GM18870 (cell line): ENCODE data around the gene CHD9NB.
A peak's percentile ranks its signal among the peaks of the same experiment; 100 is the strongest.
"Not testable (repeated sequence)": the region's sequence is repeated elsewhere in the genome, so short reads cannot be mapped to it uniquely, and the experiment has no call there.

Source experiments
- ATAC-seq: cut with Tn5 transposase; IDR thresholded peaks from one replicate; pipeline ENCODE4 v1.9.1; 2021; ENCODE audit warnings: moderate library complexity; ENCODE audit not compliant: unreplicated experiment

The CHD9NB gene

DNA sequence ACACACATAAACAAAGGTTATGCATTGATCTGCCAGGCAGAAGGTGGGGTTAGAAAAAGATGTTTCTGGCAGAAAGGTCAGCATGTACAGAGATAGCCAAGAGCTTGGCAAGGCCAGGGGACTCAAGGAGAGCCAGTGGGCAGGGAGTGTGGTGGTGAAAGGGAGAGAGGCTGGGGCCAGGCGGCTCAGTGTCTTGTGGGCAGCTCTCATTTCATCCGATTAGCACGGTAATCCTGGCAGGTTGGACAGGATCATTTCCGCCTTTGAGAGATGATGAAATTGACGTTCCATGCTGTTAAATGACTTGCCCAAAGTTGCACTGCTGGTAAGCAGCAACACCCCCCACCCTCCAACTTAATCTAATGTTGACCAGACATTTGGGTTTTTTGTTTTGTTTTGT is 5.7 kb upstream of the CHD9NB start:
- no peak for ATAC-seq

DNA sequence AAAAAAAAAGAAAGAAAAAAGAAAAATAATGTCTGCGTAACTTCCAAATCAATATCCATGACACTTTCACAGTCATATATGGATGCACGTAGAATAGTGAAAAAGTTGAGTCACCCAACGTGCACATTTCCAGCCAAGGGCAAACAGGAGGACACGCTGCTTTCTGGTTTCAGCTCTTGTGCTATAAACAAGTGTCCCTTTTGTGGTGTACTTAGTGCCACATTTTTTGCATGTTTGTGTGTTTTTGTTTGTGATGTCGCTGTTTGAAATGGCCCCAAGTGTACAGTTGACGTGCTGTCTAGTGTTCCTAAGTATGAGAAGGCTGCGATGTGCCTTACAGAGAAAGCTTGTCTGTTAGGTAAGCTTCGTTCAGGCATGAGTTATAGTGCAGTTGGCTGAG is 5.0 kb upstream of the CHD9NB start:
- ATAC-seq, result no peak

DNA sequence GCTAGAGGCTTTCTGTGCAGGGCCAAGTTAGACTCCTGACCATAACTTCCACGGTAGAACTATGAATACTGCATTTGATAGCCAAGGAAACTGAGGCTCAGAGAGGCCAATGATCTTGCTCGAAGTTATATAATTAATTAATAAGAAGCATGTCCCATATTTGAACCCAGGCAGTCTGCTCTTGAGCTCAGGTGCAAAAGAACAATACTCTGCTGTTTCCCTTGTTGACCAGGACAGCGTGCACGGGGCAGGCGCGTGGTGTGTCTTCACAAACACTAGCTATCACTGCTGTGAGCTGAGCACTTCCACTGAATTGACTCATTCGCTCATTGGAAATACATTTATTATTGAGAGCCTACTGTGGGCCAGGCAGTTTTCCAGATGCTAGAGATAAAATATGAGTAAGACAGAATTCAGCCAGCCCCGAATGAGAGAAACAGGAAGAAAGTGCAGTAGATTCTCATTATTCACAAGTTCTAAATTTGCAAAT is 3.7 kb upstream of the CHD9NB start:
- ATAC-seq, result no peak

DNA sequence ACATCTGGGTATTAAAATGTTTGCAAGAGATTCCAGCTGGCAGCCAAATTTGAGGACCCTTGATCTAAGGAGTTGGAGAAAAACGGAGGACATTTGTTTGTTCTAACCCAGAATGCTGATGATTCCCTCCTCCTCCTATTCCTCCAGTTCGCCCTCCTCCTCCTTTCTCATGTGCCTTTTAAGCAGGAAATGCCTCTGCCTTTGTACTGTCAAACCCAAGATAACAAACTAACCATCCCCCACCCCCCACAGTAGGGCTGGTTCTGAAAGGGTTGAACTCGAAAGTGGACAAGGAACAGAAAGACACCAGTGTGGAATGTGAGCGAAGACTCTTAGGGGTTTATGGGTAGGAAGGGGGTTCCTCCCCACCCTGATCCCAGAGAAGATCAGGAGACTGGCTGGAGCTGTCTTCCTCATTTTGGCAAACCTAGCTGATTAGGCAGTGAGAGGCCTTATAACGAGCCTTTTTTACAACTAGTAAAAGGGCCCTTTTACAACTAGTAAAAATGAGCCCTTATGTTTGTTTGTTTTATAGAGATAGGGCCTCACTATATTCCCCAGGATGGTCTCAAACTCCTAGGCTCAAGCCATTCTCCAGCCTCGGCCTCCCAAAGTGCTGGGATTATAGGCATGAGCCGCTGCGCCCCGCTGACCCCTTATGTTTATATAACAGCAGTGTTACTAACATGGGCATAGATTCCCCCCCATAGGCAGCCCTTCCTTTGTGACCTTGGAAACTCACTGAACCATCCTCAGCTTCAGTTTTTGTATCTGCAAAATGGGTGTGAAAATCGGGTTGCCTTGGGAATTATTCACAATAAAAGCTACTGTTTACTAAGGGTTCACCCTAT is 3.1 kb upstream of the CHD9NB start:
- ATAC-seq, result no peak

DNA sequence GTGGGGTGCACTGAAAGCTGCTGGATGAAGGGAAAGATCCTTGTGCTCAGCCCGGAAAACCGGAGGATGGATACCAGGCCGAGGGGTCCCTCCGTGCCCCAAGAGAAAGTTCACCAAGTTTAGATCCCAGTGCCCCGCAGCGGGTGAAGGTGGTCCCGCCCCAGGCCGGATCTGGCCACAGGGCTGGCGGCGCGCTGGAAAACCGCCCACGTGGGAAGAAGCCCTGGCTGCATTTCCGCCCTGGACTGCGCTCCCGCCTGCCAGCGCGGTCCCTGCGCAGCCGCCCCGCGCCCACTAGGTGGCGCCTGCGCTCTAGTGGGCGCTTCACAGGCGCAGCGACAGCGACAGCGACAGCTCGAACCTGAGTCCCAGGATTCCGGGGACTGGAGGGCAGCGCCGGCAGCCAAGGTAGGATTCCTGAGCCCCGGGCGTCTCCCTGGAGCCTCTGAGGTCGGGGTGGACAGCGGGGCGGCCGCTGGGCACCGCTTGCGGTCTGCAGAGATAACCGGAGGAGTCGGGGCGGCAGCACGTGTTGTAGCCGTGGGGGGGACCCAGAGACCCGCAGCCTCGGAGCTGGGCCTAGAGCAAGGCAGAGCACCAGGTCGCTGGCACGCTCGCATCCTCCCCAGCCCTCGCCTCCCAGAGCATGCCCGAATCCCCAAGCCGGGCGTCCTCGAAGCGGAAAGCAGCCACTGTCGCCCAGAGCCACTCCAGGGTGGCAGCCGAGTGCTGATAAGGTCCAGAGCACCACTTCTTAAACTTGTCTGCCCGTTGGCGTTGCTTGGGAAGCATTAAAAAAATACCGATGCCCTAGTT is 2.2 kb upstream of the CHD9NB start, which contains the start of gene CHD9:
Gene CHD9 (plus strand): TSS at position 322 of the 816 bp plus-strand sequence. CDS start 101,099 bp downstream, outside the sequence.
- ATAC-seq, result peak; percentile 46

DNA sequence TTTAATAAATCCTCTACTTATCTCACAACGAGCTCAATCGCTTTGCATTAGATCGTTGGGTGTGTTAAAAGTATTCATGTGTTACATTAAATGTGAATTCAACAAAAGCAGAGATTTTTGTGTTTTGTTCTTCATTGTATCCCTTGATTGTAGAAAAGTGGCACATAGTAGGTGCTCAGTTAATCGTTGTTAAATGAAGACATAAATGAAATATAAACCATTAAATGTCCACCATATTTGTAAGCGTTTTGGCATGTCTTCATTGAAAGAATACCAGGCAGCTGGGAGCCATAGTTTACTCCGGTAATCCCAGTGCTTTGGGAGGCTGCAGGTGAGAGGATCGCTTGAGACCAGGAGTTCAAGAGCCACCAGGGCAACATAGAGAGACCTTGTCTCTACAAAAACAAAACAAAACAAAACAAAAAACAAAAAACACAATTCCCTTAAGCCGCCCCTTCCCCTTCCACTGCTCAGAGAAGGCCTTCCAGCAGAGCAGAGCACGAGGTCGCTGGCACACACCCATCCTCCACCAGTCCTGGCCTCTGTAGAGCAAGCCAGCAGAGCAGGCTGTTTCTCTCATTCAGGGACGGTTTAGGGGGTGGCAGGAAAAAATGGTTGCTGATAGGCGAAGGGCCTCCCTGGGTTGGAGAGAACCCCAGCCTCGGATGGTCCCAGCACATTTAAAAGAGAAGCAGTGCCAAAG is 1.4 kb upstream of the CHD9NB start:
- peak; percentile 24 for ATAC-seq

DNA sequence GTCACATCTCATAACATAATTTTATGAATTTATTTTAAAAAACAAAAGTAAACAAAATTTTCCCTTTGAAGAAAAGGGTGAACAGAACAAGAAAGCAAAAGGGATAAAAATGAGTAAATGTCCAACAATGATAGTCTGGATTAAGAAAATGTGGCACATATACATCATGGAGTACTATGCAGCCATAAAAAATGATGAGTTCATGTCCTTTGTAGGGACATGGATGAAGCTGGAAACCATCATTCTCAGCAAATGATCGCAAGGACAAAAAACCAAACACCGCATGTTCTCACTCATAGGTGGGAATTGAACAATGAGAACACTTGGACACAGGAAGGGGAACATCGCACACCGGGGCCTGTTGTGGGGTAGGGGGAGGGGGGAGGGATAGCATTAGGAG is 1.4 kb downstream of the CHD9NB start:
- ATAC-seq, result not testable (repeated sequence)

DNA sequence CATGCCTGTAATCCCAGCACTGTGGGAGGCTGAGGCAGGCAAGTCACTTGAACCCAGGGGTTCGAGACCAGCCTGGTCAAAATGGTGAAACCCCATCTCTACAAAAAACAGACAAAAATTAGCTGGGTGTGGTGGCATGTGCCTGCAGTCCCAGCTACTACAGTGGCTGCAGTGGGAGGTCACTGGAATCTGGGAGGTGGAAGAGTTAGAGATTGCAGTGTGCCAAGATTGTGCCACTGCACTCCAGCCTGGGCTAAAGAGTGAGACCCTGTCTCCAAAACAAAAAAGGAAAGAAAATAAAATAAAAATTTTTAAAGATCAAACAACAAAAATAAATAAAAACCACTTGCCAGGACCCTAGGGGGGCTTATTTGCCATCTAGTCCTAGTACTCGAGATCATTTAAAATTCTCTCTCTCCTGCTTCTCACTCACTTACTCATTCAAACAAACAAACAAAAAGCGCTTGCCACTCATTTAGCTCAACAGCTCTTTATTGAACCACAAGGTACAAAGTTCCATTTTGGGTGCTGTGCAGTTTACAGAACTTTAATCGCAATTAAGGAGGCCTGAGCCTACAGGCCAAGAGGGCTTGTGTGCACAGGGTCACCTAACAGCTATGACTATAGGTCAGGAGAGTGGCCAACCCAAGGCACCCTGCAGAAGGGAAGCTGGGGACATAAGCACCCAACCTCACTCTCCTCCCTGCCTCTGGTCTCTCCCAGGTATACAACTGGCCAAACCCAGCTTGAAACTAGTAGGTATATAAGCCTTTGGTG is 4.4 kb downstream of the CHD9NB start:
- no peak for ATAC-seq

DNA sequence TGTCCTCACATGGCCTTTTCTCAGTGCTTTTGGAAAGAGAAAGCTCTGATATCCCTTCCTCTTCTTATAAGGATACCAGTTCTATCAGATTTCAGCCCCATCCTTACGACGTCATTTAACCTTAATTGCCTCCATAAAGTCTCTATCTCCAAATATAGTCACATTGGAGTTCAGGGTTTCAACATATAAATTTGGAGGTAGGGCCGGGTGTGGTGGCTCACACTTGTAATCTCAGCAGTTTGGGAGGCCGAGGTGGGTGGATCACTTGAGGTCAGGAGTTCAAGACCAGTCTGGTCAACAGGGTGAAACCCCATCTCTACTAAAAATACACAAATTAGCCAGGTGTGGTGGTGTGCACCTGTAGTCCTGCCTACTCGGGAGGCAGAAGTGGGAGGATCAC is 5.2 kb downstream of the CHD9NB start:
- not testable (repeated sequence) for ATAC-seq

DNA sequence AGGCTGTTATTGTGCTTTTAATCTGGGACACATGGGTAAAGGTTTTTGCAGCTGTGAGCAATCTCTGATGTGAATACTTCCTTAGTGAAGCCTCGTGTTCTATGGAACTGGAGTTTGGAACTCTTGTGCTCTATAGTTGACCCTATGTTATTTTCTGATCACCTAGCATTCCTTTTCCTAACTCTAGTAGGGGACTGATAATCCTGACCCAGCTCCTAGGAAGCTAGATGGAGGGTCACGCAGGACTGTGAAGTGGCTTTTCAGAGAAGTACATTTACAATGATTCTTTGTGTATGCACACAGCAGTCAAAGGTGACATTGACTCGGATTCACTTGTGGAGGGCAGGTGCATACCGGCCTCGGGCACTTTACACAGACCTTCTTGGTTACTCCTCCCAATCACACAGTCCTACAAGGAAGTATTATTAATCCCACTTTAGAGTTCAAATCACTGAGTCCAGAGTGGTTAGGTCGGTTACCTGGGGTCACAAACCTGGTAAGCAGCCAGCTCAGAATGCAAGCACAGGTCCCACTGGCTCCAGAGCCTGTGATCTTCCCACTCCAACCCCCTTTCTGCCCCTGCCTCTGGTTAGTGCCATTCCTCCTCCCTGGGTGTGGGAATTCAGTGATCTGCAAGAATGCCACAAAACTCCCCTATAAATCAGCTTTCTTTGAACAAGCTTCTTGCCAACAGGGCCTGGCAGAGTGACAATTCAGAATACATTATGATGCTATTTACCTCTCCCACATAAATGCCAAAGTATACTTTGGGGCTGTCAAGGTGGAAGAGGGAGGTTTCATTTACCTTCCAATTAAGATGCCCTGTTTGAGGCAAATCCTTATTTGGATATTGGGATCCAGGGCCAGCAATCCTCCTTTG is 7.1 kb downstream of the CHD9NB start:
- ATAC-seq, result no peak

DNA sequence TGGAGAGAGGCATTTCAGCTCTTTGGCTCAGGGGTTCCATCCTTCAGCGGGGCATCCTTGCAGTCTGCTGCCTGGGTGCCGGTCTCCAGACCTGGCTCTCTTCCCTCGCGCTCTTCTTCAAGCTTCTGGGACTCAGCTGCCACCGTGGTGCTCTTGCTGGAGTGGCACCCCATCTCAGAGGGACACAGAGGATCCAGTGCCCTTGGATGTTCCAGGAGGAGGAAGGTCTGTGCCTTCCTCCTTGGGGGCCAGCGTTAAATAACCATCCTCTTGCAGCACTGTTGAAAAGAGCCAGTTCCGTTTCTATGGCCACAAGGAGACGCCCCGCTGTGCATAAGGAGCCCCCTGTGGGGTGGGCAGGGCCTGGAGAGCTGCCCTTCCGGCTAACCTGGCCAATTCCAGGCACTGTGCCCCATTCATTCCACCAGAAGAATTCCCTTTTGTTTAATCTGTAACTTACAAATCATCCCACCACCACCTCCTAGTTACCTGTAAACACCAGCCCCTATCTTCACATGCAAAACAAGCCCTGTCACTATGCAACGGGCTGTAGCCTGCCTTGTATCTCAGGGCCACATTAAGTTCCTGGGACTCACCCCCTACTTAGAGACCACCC is 8.6 kb downstream of the CHD9NB start:
- no peak for ATAC-seq

DNA sequence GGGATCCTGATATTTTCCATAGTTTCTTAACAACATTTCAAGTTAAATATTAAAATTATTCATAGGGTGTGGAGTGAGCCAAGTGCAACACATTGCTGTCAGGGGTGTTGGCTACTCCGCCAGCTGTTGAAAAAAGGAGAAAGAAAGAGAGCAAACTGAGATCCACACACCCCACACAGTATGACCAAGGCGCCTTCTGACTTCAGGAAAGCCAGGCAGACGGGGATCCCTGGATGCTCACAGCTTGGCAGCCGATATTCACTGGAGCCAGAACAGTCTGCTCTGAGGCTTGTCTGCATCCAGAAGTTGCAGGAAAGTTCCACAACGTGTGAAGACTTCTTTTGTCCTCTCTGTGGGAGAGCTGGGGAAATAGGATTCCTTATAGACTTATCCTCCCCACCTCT is 9.3 kb downstream of the CHD9NB start:
- no peak for ATAC-seq

DNA sequence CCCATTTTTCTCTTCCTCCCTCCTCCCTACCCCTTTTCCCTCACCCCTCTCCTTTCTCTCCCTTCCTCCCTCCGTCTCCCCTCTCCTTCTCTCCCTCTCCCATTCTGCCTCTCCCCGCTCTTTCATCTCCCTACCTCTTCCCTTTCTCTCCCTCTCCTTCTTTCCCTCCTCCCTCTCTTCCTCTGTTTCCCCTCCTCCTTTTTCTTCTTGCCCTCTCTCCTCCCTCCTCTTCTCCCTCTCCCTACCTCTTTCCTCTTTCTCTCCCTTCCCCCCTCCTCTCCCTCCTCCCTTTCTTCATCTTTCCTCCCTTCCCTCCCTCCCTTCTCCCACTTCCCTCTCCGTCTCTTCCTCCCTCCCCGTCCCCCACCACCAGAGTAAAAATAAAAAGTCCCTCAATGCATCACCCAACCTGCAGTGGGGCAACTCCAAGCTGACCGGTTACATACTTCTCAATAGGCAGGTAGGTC is 10.4 kb downstream of the CHD9NB start:
- ATAC-seq, result no peak

DNA sequence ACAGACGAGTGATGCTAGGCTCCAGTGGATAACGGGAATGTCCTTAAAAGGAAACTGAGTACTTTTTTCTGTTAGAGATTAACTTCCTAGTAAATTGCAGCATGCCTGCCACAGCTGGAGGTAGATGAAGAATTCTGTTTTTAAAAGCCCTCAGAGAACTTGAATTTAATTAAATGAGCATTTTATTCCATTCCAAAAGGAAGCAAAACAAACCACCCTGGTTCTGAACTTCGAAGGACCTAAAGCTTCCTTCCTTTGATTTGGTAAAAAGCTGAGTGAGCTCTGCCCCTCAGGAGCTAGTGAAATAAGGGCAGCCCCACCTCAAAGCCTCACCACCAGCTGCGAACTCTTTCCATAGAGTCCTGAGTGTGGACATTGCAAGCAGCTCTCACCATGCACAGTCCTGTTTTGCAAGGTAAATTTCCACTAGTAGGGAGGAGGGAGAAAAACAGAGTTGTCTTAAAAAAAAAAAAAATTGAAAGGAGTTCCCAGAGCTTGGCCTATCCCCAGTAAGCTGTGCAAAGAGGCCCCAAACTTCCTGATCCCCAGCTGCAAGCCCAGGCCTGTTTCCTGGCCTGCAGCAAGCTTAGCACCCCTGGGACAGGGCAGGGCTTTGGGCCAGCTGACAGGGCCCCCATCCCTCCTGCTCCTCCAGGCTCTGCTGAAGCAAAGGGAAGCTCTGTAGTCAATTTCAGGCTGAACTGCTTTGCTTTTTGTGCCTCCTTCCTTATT is 11.2 kb downstream of the CHD9NB start:
- ATAC-seq, result no peak

DNA sequence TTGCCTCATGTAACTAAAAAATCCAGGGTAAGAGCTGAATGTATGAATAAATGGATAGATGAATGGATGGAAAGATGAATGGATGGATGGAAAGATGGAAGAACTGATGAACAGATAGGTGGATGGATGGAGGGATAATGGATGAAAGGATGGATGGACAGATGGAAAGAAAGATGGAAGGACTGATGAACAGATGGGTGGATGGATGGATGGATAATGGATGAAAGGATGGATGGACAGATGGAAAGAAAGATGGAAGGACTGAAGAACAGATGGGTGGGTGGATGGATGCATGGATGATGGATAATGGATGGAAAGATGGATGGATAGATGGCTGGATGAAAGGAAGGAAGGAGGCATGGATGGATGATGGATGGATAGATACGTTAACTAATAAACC is 11.9 kb downstream of the CHD9NB start:
- no peak for ATAC-seq

DNA sequence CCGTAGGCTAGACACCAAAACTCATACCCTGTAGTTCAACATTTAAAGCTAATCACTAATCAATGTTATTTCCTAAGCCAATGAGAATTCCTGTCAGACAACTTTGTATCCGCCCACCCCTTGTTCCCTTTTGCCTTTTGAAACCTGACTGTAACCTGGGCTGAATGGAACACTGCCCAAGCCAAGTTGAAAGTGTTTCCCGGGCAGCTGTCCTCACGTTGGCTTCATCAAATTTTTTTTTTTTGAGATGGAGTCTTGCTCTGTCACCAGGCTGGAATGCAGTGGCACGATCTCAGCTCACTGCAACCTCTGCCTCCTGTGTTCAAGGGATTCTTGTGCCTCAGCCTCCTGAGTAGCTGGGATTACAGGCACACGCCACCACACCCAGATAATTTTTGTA is 16.0 kb downstream of the CHD9NB start:
- ATAC-seq, result not testable (repeated sequence)

DNA sequence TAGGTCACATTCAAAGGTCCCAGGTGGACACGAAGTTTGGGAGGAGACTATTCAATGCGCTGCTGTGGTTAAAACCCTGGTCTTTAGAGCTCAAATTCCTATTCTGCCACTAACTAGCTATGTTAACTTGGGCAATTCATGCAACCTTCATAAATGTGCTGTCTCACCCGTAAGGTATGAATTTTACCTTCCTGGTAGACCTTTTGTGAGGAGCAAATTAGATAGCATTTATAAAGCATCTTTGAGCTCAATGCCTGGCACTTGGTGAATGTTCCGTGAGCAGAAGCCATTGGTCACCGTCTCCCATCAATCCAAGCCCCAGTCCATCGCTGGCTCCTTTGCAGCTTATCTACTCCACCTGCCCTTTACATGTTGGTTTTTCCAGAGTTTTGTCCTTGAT is 16.6 kb downstream of the CHD9NB start:
- no peak for ATAC-seq
